Measurements from ENCODE around the gene HOXA6. TPM values are rescaled to one million over a fixed set of nuclear protein-coding genes. Genes with fewer than 3 reads are reported as not detected.

The HOXA6 gene
- polyA plus RNA-seq, 2 of the 4 experiments (the other 2 are of a cell fraction), result 0.90 to 2.1 TPM

- FAIRE-seq, result no peak
- Histone ChIP-seq H3K4me2 (no peak within 1 kb of the TSS), H3K9me3 (no peaks in the 10 kb centered on the region), H3K27ac (no peak within 1 kb of the TSS), H3K4me3 (no peak within 1 kb of the TSS), H3K4me1 (peaks cover 6% of the 10 kb centered on the region; the same call in 1 of the 3 replicates)
- 95% methylated on average over 65 of the region's 82 CpGs for WGBS (ENCODE audit: missing lambda C conversion rate)
- TF ChIP-seq, protein P1, sequence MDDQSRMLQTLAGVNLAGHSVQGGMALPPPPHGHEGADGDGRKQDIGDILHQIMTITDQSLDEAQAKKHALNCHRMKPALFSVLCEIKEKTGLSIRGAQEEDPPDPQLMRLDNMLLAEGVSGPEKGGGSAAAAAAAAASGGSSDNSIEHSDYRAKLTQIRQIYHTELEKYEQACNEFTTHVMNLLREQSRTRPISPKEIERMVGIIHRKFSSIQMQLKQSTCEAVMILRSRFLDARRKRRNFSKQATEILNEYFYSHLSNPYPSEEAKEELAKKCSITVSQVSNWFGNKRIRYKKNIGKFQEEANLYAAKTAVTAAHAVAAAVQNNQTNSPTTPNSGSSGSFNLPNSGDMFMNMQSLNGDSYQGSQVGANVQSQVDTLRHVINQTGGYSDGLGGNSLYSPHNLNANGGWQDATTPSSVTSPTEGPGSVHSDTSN (IDR thresholded peaks at IDR 0.05), result no peak
- no peak for DNase-seq (ENCODE audit: low read depth in 1 of 2, low spot score in 1 of 2)
- POLR2A ChIA-PET, result no interaction called here
- ATAC-seq, result no peak
- CTCF ChIA-PET, result interaction anchor here (0.7 to 7.0 kb wide), 5 partner anchors 9 to 1273 kb away, joined by 3 to 160 read pairs (median 3); partner anchors contain the start of genes HOXA5, HOXA6 and HOXA7
Measured at GRCh38 chr7:27165089-27165995, 17.8 kb upstream of the HOXA6 start, which contains the start of gene HOXA9. Gene HOXA9, minus strand, starts transcription at chr7:27165537. Its CDS starts 80 bp downstream, at chr7:27165457.

DNA sequence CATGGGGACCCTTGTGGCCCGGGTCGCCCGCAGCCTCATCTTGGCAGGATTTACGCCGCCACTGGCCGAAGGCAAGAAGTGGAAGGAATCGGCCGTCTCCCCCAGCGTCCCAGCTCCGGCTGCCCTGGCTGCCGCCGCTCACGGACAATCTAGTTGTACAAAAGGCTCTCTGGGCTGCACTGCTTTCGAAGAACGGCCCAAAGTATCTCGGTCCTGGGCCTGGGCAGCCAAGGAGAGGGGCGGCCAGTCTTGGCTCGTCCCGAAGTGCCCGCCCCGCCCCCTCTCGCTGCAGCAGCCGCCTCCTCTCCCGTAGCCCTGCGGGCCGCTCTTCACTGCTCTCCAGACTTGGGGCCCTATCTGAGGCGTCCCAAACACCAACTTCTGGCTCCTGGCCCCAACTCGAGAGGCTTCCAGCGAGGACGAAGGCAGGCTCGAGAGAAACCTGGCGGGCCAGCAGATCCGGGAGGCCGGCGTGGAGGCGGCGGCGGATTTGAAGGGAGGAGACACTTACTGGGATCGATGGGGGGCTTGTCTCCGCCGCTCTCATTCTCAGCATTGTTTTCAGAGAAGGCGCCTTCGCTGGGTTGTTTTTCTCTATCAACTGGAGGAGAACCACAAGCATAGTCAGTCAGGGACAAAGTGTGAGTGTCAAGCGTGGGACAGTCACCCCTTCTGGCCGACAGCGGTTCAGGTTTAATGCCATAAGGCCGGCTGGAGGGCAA lies 17.0 kb upstream of the HOXA6 start:
- POLR2A ChIA-PET, result no interaction called here
- FAIRE-seq (no peak), ATAC-seq (no peak), DNase-seq (ENCODE audit: low read depth in 1 of 2, low spot score in 1 of 2) (no peak)
- Histone ChIP-seq H3K4me2 (no peak overlapping the region), H3K9me3 (no peaks in the 10 kb centered on the region), H3K4me1 (0 out of 3 replicates have a peak, but pooled peaks cover 3% of the 10 kb centered on the region), H3K27ac (no peak overlapping the region), H3K4me3 (no peak overlapping the region)
- TF ChIP-seq TP53 (CRISPR knock-in tag; IDR thresholded peaks at IDR 0.05), result no peak
- TF ChIP-seq CHD2 (IDR thresholded peaks at IDR 0.05; ENCODE audit: low read length, partially characterized antibody), result no peak
- TF ChIP-seq, protein P2, sequence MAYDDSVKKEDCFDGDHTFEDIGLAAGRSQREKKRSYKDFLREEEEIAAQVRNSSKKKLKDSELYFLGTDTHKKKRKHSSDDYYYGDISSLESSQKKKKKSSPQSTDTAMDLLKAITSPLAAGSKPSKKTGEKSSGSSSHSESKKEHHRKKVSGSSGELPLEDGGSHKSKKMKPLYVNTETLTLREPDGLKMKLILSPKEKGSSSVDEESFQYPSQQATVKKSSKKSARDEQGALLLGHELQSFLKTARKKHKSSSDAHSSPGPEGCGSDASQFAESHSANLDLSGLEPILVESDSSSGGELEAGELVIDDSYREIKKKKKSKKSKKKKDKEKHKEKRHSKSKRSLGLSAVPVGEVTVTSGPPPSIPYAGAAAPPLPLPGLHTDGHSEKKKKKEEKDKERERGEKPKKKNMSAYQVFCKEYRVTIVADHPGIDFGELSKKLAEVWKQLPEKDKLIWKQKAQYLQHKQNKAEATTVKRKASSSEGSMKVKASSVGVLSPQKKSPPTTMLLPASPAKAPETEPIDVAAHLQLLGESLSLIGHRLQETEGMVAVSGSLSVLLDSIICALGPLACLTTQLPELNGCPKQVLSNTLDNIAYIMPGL (CRISPR knock-in tag; IDR thresholded peaks at IDR 0.05; ENCODE audit: borderline replicate concordance), result no peak
- TF ChIP-seq, protein P3, sequence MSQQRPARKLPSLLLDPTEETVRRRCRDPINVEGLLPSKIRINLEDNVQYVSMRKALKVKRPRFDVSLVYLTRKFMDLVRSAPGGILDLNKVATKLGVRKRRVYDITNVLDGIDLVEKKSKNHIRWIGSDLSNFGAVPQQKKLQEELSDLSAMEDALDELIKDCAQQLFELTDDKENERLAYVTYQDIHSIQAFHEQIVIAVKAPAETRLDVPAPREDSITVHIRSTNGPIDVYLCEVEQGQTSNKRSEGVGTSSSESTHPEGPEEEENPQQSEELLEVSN (IDR thresholded peaks at IDR 0.05; ENCODE audit: borderline replicate concordance, low read depth), result no peak
- TF ChIP-seq, protein P4, sequence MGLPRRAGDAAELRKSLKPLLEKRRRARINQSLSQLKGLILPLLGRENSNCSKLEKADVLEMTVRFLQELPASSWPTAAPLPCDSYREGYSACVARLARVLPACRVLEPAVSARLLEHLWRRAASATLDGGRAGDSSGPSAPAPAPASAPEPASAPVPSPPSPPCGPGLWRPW (IDR thresholded peaks at IDR 0.05), result no peak
- TF ChIP-seq GATA3 (IDR thresholded peaks at IDR 0.05; ENCODE audit: borderline replicate concordance), result no peak
- TF ChIP-seq HOXA7 (CRISPR knock-in tag; IDR thresholded peaks at IDR 0.05), result no peak
- TF ChIP-seq MAX (IDR thresholded peaks at IDR 0.05), result no peak
- TF ChIP-seq ELK1 (IDR thresholded peaks at IDR 0.05; ENCODE audit: low read depth, low read length), result no peak
- TF ChIP-seq HDAC2 (IDR thresholded peaks at IDR 0.05), result no peak
- TF ChIP-seq JUN (IDR thresholded peaks at IDR 0.05), result no peak
- no peak for TF ChIP-seq PHF8 (IDR thresholded peaks at IDR 0.05; ENCODE audit: borderline replicate concordance, low read depth)
- no peak for TF ChIP-seq ZFP36 (IDR thresholded peaks at IDR 0.05; ENCODE audit: borderline replicate concordance, partially characterized antibody)
- WGBS (ENCODE audit: missing lambda C conversion rate), result 93% methylated on average over 47 of the region's 47 CpGs
- CTCF ChIA-PET, result interaction anchor here (1.4 to 7.0 kb wide), 4 partner anchors 18 to 792 kb away, joined by 3 to 160 read pairs (median 42); partner anchors contain the start of genes HOXA5 and HOXA6
